Dedifferentiated amniotic fluid mesenchymal stem cell (primary cell): ENCODE results near the gene DAAM2.

Experiments used
- DNase-seq: peaks from one replicate; pipeline ENCODE4 v3.0.0-alpha.2; 2016; ENCODE audit errors: extremely low spot score

The DAAM2 gene

GRCh38 chr6:39908838-39909583 lies 116.8 kb downstream of the DAAM2 start:
- no peak for DNase-seq

GRCh38 chr6:39909701-39910100 lies 117.5 kb downstream of the DAAM2 start:
- DNase-seq, result no peak

GRCh38 chr6:39910164-39910563 lies 118.0 kb downstream of the DAAM2 start:
- no peak for DNase-seq

- no peak for DNase-seq
Measured at GRCh38 chr6:39910744-39911143, 118.6 kb downstream of the DAAM2 start.

GRCh38 chr6:39911513-39912125 lies 119.4 kb downstream of the DAAM2 start:
- no peak for DNase-seq

- DNase-seq, result no peak
Measured at GRCh38 chr6:39912446-39912845, 120.3 kb downstream of the DAAM2 start.

GRCh38 chr6:39913391-39913916 lies 121.3 kb downstream of the DAAM2 start:
- DNase-seq, result no peak

GRCh38 chr6:39914239-39914638 lies 122.1 kb downstream of the DAAM2 start:
- no peak for DNase-seq

- DNase-seq, result no peak
Measured at GRCh38 chr6:39915866-39916265, 123.7 kb downstream of the DAAM2 start.

- no peak for DNase-seq
Measured at GRCh38 chr6:39917329-39917728, 125.2 kb downstream of the DAAM2 start.

- DNase-seq, result no peak
Measured at GRCh38 chr6:39917981-39918380, 125.8 kb downstream of the DAAM2 start.

- DNase-seq, result no peak
Measured at GRCh38 chr6:39918831-39919230, 126.7 kb downstream of the DAAM2 start.

- no peak for DNase-seq
Measured at GRCh38 chr6:39920157-39920556, 128.0 kb downstream of the DAAM2 start.

GRCh38 chr6:39922821-39923220 lies 130.6 kb downstream of the DAAM2 start:
- DNase-seq, result no peak

- DNase-seq, result no peak
Measured at GRCh38 chr6:39923394-39923793, 131.2 kb downstream of the DAAM2 start.

- DNase-seq, result no peak
Measured at GRCh38 chr6:39923861-39924260, 131.7 kb downstream of the DAAM2 start.

GRCh38 chr6:39924283-39924682 lies 132.1 kb downstream of the DAAM2 start:
- DNase-seq, result no peak

- DNase-seq, result no peak
Measured at GRCh38 chr6:39925191-39925930, 133.2 kb downstream of the DAAM2 start.

GRCh38 chr6:39925931-39926290 lies 133.7 kb downstream of the DAAM2 start:
- DNase-seq, result no peak

- no peak for DNase-seq
Measured at GRCh38 chr6:39926668-39927067, 134.5 kb downstream of the DAAM2 start.

GRCh38 chr6:39927159-39927558 lies 135.0 kb downstream of the DAAM2 start:
- DNase-seq, result no peak

- DNase-seq, result peak; percentile 42
Measured at GRCh38 chr6:39929039-39929732, 137.0 kb downstream of the DAAM2 start.
